H9 (cell line): Measurements from ENCODE around the gene CCDC40. TPM values are rescaled to one million over a fixed set of nuclear protein-coding genes. Genes with fewer than 3 reads are reported as not detected.

ENCODE experiments used
- DNase-seq: peaks from one replicate; pipeline ENCODE4 v3.0.0-alpha.2; 2017
- H2AFZ ChIP-seq: one replicate; pipeline ENCODE4 v1.6.1; 2013; ENCODE audit warnings: mild to moderate bottlenecking, low read length, control low read depth, moderate library complexity
- H2AK5ac ChIP-seq: 2 replicates; pipeline ENCODE4 v1.6.1; 2013; ENCODE audit warnings: low read length, control low read depth, mixed read lengths; ENCODE audit not compliant: insufficient read length
- H2BK120ac ChIP-seq: one replicate; pipeline ENCODE4 v1.6.1; 2013; ENCODE audit warnings: low read depth, mild to moderate bottlenecking, low read length, control low read depth, inconsistent platforms; ENCODE audit not compliant: poor library complexity, severe bottlenecking
- H2BK12ac ChIP-seq: 2 replicates; pipeline ENCODE4 v1.6.1; 2013; ENCODE audit warnings: low read length, control low read depth, mixed read lengths, low read depth; ENCODE audit not compliant: insufficient read length
- H2BK15ac ChIP-seq: 2 replicates; pipeline ENCODE4 v1.6.1; 2013; ENCODE audit warnings: low read depth, low read length, control low read depth
- H2BK20ac ChIP-seq: one replicate; pipeline ENCODE4 v1.6.1; 2013; ENCODE audit warnings: low read depth, mild to moderate bottlenecking, low read length, control low read depth, inconsistent platforms; ENCODE audit not compliant: poor library complexity, severe bottlenecking
- H2BK5ac ChIP-seq: 2 replicates; pipeline ENCODE4 v1.6.1; 2013; ENCODE audit warnings: low read length, control low read depth, mixed read lengths; ENCODE audit not compliant: insufficient read length
- H3K14ac ChIP-seq: 2 replicates; pipeline ENCODE4 v1.6.1; 2013; ENCODE audit warnings: low read length, control low read depth; ENCODE audit not compliant: insufficient read depth
- H3K18ac ChIP-seq: 2 replicates; pipeline ENCODE4 v1.6.1; 2013; ENCODE audit warnings: low read depth, mild to moderate bottlenecking, mixed read lengths, low read length, control low read depth; ENCODE audit not compliant: insufficient read length
- H3K23ac ChIP-seq: 2 replicates; pipeline ENCODE4 v1.6.1; 2013; ENCODE audit warnings: low read length, control low read depth, mixed read lengths, low read depth; ENCODE audit not compliant: insufficient read length
- H3K23me2 ChIP-seq: 2 replicates; pipeline ENCODE4 v1.6.1; 2013; ENCODE audit warnings: low read depth, mild to moderate bottlenecking, mixed read lengths, low read length, control low read depth; ENCODE audit not compliant: insufficient read length, poor library complexity, severe bottlenecking
- H3K27ac ChIP-seq: 2 replicates; pipeline ENCODE4 v1.5.1; 2013; ENCODE audit warnings: low read length, control low read depth, mixed read lengths, low read depth; ENCODE audit not compliant: insufficient read length
- H3K27me3 ChIP-seq: 2 replicates; pipeline ENCODE4 v1.6.1; 2013; ENCODE audit warnings: low read length, control low read depth, inconsistent platforms; ENCODE audit not compliant: insufficient read depth
- H3K4ac ChIP-seq: 2 replicates; pipeline ENCODE4 v1.6.1; 2013; ENCODE audit warnings: low read depth, mild to moderate bottlenecking, control low read depth, inconsistent platforms, low read length, moderate library complexity
- H3K4me1 ChIP-seq: 2 replicates; pipeline ENCODE4 v1.6.1; 2013; ENCODE audit warnings: low read length, control low read depth, inconsistent platforms; ENCODE audit not compliant: insufficient read depth
- H3K4me2 ChIP-seq: 2 replicates; pipeline ENCODE4 v1.6.1; 2013; ENCODE audit warnings: low read length, control low read depth, mixed read lengths; ENCODE audit not compliant: insufficient read length, insufficient read depth
- H3K56ac ChIP-seq: 2 replicates; pipeline ENCODE4 v1.6.1; 2013; ENCODE audit warnings: low read depth, mild to moderate bottlenecking, mixed read lengths, low read length, control low read depth; ENCODE audit not compliant: insufficient read length
- H3K79me1 ChIP-seq: 2 replicates; pipeline ENCODE4 v1.6.1; 2013; ENCODE audit warnings: low read depth, mild to moderate bottlenecking, moderate library complexity, low read length, control low read depth, inconsistent platforms; ENCODE audit not compliant: insufficient read depth, poor library complexity, severe bottlenecking
- H3K79me2 ChIP-seq: 2 replicates; pipeline ENCODE4 v1.6.1; 2013; ENCODE audit warnings: low read length, control low read depth, inconsistent platforms; ENCODE audit not compliant: insufficient read depth
- H3K9ac ChIP-seq: 2 replicates; pipeline ENCODE4 v1.6.1; 2013; ENCODE audit warnings: low read length, control low read depth, mixed read lengths; ENCODE audit not compliant: insufficient read length; ENCODE audit errors: extremely low read depth
- H3K9me3 ChIP-seq: one replicate; pipeline ENCODE4 v1.6.1; 2013; ENCODE audit warnings: low read depth, low read length, inconsistent platforms; ENCODE audit not compliant: control insufficient read depth
- H3T11ph ChIP-seq: one replicate; pipeline ENCODE4 v1.6.1; 2013; ENCODE audit warnings: mild to moderate bottlenecking, low read length, control low read depth, inconsistent platforms
- H4K20me1 ChIP-seq: one replicate; pipeline ENCODE4 v1.6.1; 2013; ENCODE audit not compliant: control insufficient read depth, insufficient read length, insufficient read depth
- H4K5ac ChIP-seq: 2 replicates; pipeline ENCODE4 v1.6.1; 2013; ENCODE audit warnings: low read depth, mild to moderate bottlenecking, mixed read lengths, low read length, control low read depth; ENCODE audit not compliant: insufficient read length
- H4K8ac ChIP-seq: replicated peaks from 2 replicates; pipeline ENCODE4 v1.6.1; 2013; ENCODE audit warnings: low read length, control low read depth, mixed read lengths, low read depth; ENCODE audit not compliant: insufficient read length
- H4K91ac ChIP-seq: 2 replicates; pipeline ENCODE4 v1.6.1; 2013; ENCODE audit warnings: low read depth, mild to moderate bottlenecking, moderate library complexity, mixed read lengths, low read length, control low read depth; ENCODE audit not compliant: insufficient read length
- H3K27ac Mint-ChIP-seq, 3 experiments: 2 replicates in 2 of 3; 3 replicates in 1 of 3; pipeline ENCODE4 v1.8.0; 2020 to 2021; ENCODE audit warnings: mixed read lengths in 3 of 3, mild to moderate bottlenecking in 1 of 3, moderate library complexity in 1 of 3
- H3K27me3 Mint-ChIP-seq: 2 replicates; pipeline ENCODE4 v1.8.0; 2021; ENCODE audit warnings: low read depth, mild to moderate bottlenecking, moderate library complexity, mixed read lengths
- H3K36me3 Mint-ChIP-seq, 3 experiments: 2 replicates in 2 of 3; 3 replicates in 1 of 3; pipeline ENCODE4 v1.8.0; 2020 to 2021; ENCODE audit warnings: low read depth in 3 of 3, mixed read lengths in 3 of 3; ENCODE audit not compliant: insufficient read depth in 1 of 3
- H3K4me1 Mint-ChIP-seq, 2 experiments: 2 replicates each; pipeline ENCODE4 v1.8.0; 2020; ENCODE audit warnings: mixed read lengths in 2 of 2
- H3K4me3 Mint-ChIP-seq, 2 experiments: 2 replicates in 1 of 2; 3 replicates in 1 of 2; pipeline ENCODE4 v1.8.0; 2020 to 2021; ENCODE audit warnings: mild to moderate bottlenecking in 2 of 2, mixed read lengths in 2 of 2, moderate library complexity in 1 of 2
- H3K9me3 Mint-ChIP-seq, 2 experiments: 2 replicates in 1 of 2; 3 replicates in 1 of 2; pipeline ENCODE4 v1.8.0; 2020; ENCODE audit warnings: mild to moderate bottlenecking in 2 of 2, mixed read lengths in 2 of 2, moderate library complexity in 1 of 2
- CTCF ChIP-seq: fragments of 200-600 bp; sonication (generic); conservative IDR thresholded peaks from 3 replicates; pipeline ENCODE4 v1.8.0; 2021; ENCODE audit warnings: antibody characterized with exemption, mild to moderate bottlenecking
- WGBS: extraction: QIAGEN DNeasy Blood & Tissue Kit; methylation state at CpG from one replicate; pipeline ENCODE4 v1.1.7; 2013; ENCODE audit warnings: missing lambda C conversion rate, low lambda C conversion rate, mixed read lengths; ENCODE audit not compliant: insufficient read length; ENCODE audit errors: extremely low coverage; 5-methylcytosine and 5-hydroxymethylcytosine counted together
- total RNA-seq: library from RNA; stranded (reverse); gene quantifications from 2 replicates; pipeline ENCODE4 v1.2.1, GENCODE V29; 2021

Gene CCDC40
- total RNA-seq, 1 experiment from 2014 or later = 8.9 TPM

GRCh38 chr17:80072410-80072809 lies 36.0 kb downstream of the CCDC40 start:
- Histone ChIP-seq H3K23ac (no peak overlapping the region), H3K56ac (no peak overlapping the region), H3K27ac (no peak overlapping the region), H3K79me1 (no peaks in the 10 kb centered on the region), H3K4me2 (no peak overlapping the region), H3K79me2 (no peaks in the 10 kb centered on the region), H4K5ac (no peak overlapping the region), H2AFZ (no peak overlapping the region), H2BK12ac (no peak overlapping the region), H3K9me3 (no peaks in the 10 kb centered on the region), H4K20me1 (no peaks in the 10 kb centered on the region), H2BK15ac (no peak overlapping the region), H3K4ac (no peak overlapping the region), H3K18ac (no peak overlapping the region), H3K23me2 (no peaks in the 10 kb centered on the region), H2BK120ac (no peak overlapping the region), H4K91ac (no peak overlapping the region), H2BK5ac (no peak overlapping the region), H2BK20ac (no peak overlapping the region), H3K4me1 (no peaks in the 10 kb centered on the region), H3K14ac (no peak overlapping the region), H3K27me3 (no peaks in the 10 kb centered on the region), H3T11ph (no peak overlapping the region), H2AK5ac (no peak overlapping the region), H4K8ac (no peak overlapping the region), H3K9ac (no peak overlapping the region)
- H3K27ac Mint-ChIP-seq = no peak overlapping the region; a peak in 1 of 7 replicates
- DNase-seq = no peak
- WGBS = no CpG with 5 or more reads among the region's 6 CpGs
- no peaks in the 10 kb centered on the region for H3K36me3 Mint-ChIP-seq
- no peaks in the 10 kb centered on the region; a peak in 1 of 4 replicates for H3K4me1 Mint-ChIP-seq
- H3K4me3 Mint-ChIP-seq = no peak overlapping the region
- no peak for TF ChIP-seq CTCF
- no peaks in the 10 kb centered on the region for H3K27me3 Mint-ChIP-seq
- H3K9me3 Mint-ChIP-seq = peaks cover 0 to under 1% of the 10 kb centered on the region in 2 experiments; a peak in 1 of 5 replicates
